Measurements from ENCODE around the gene SUPT7L.
"Not testable (repeated sequence)": the region's sequence is repeated elsewhere in the genome, so short reads cannot be mapped to it uniquely, and the experiment has no call there.

The SUPT7L gene

GRCh38 chr2:27682334-27682771 lies 18.9 kb upstream of the SUPT7L start:
- H3K4me3 ChIP-seq (ENCODE audit: low read length); H3K9ac ChIP-seq (ENCODE audit: low read length); H3K4me1 ChIP-seq (ENCODE audit: control insufficient read depth, insufficient read depth, low read length); H3K27ac ChIP-seq (ENCODE audit: low read depth, low read length); H3K27me3 ChIP-seq (ENCODE audit: control insufficient read depth, insufficient read depth, low read length): not testable (repeated sequence)
- peaks cover 17% of the 10 kb centered on the region for H3K36me3 ChIP-seq (ENCODE audit: control insufficient read depth, insufficient read depth, low read length)

DNA sequence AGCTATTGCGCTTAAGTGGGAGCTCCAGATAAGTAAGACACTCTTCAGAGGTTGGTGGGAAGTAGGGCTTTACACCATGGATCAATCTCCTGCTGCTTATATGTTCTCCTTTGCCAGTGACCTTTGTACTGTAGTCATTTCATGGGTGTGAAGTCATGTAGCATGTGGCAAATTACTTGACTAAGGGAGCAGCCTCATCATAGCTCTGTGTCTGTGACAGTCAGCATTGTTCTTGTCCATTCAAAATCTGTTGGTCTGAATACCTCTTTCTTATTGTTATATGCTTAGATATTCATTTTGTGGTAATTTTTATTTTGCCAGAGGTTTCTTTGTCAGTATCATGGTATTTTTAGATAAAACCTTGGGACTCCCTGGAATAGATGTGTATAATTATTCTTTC lies 18.4 kb upstream of the SUPT7L start:
- no peak overlapping the region for H3K9ac ChIP-seq (ENCODE audit: low read length)
- H3K36me3 ChIP-seq (ENCODE audit: control insufficient read depth, insufficient read depth, low read length) = peaks cover 17% of the 10 kb centered on the region
- no peaks in the 10 kb centered on the region for H3K4me1 ChIP-seq (ENCODE audit: control insufficient read depth, insufficient read depth, low read length)
- no peaks in the 10 kb centered on the region for H3K27me3 ChIP-seq (ENCODE audit: control insufficient read depth, insufficient read depth, low read length)
- no peak overlapping the region for H3K27ac ChIP-seq (ENCODE audit: low read depth, low read length)
- H3K4me3 ChIP-seq (ENCODE audit: low read length) = no peak overlapping the region

DNA sequence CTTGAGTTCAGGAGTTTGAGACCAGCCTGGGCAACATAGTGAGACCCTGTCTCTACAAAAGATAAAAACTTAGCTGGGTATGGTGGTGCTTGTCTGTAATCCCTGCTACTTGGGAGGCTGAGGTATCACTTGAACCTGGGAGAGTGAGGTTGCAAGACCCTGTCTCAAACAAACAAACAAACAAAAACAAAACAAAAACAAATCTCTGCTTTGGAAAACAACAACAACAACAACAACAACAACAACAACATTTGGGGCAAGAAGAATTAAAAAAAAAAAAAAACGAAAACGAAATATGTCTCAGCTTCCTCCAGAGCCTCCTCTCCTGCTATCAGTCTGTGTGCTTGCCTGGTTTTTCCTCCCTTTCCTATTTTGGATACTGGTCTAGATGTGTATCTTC lies 17.2 kb upstream of the SUPT7L start:
- H3K27me3 ChIP-seq (ENCODE audit: control insufficient read depth, insufficient read depth, low read length) = no peaks in the 10 kb centered on the region
- H3K4me1 ChIP-seq (ENCODE audit: control insufficient read depth, insufficient read depth, low read length) = no peaks in the 10 kb centered on the region
- H3K36me3 ChIP-seq (ENCODE audit: control insufficient read depth, insufficient read depth, low read length) = peaks cover 17% of the 10 kb centered on the region
- H3K27ac ChIP-seq (ENCODE audit: low read depth, low read length) = no peak overlapping the region
- H3K4me3 ChIP-seq (ENCODE audit: low read length) = no peak overlapping the region
- H3K9ac ChIP-seq (ENCODE audit: low read length) = no peak overlapping the region

DNA sequence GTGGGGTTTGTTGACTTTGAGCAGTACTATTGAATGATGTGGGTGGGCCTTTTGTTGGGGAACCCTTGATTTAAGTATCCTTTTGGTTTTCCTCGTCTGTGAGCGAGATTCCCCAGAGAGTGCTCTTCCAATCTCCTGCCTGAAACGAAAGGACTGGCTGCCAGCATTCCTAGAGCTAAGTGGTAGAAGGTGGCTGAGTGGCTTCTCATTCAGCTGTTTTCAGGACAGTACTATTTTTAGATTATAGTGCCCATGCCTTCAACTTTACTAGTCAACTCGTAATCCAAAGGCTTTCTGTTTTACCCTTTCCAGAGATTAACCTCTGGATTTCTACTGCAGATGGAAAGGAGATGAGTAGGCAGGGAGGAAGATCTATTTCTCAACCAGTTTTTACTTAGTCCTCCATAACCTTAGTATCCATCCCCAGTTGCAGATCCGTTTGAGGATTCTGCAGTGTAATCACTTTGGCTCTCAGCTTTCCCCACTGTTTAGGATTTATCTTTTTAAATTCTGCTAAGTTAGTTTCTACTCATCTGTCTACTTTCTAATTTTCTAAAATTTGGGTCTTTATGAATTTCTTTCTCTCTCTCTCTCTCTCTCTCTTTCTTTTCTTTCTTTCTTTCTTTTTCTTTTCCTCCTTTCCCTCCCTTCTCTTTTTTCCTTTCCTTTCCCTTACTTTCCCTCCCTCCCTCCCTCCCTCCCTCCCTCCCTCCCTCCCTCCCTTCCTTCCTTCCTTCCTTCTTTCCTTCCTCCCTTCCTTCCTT lies 9.5 kb upstream of the SUPT7L start:
- Histone ChIP-seq H3K27me3 (ENCODE audit: control insufficient read depth, insufficient read depth, low read length) (no peaks in the 10 kb centered on the region), H3K9ac (ENCODE audit: low read length) (no peak overlapping the region), H3K4me3 (ENCODE audit: low read length) (no peak overlapping the region), H3K4me1 (ENCODE audit: control insufficient read depth, insufficient read depth, low read length) (no peaks in the 10 kb centered on the region), H3K36me3 (ENCODE audit: control insufficient read depth, insufficient read depth, low read length) (peaks cover 4% of the 10 kb centered on the region), H3K27ac (ENCODE audit: low read depth, low read length) (no peak overlapping the region)

GRCh38 chr2:27671235-27671634 lies 7.8 kb upstream of the SUPT7L start:
- Histone ChIP-seq H3K36me3 (ENCODE audit: control insufficient read depth, insufficient read depth, low read length) (peaks cover 4% of the 10 kb centered on the region), H3K27ac (ENCODE audit: low read depth, low read length) (no peak overlapping the region), H3K4me3 (ENCODE audit: low read length) (no peak overlapping the region), H3K4me1 (ENCODE audit: control insufficient read depth, insufficient read depth, low read length) (no peaks in the 10 kb centered on the region), H3K27me3 (ENCODE audit: control insufficient read depth, insufficient read depth, low read length) (no peaks in the 10 kb centered on the region), H3K9ac (ENCODE audit: low read length) (no peak overlapping the region)

GRCh38 chr2:27667446-27667845 lies 4.0 kb upstream of the SUPT7L start:
- no peak overlapping the region for H3K4me3 ChIP-seq (ENCODE audit: low read length)
- H3K27me3 ChIP-seq (ENCODE audit: control insufficient read depth, insufficient read depth, low read length) = no peaks in the 10 kb centered on the region
- H3K9ac ChIP-seq (ENCODE audit: low read length) = no peak overlapping the region
- no peaks in the 10 kb centered on the region for H3K36me3 ChIP-seq (ENCODE audit: control insufficient read depth, insufficient read depth, low read length)
- no peak overlapping the region for H3K27ac ChIP-seq (ENCODE audit: low read depth, low read length)
- peaks cover 10% of the 10 kb centered on the region for H3K4me1 ChIP-seq (ENCODE audit: control insufficient read depth, insufficient read depth, low read length)

DNA sequence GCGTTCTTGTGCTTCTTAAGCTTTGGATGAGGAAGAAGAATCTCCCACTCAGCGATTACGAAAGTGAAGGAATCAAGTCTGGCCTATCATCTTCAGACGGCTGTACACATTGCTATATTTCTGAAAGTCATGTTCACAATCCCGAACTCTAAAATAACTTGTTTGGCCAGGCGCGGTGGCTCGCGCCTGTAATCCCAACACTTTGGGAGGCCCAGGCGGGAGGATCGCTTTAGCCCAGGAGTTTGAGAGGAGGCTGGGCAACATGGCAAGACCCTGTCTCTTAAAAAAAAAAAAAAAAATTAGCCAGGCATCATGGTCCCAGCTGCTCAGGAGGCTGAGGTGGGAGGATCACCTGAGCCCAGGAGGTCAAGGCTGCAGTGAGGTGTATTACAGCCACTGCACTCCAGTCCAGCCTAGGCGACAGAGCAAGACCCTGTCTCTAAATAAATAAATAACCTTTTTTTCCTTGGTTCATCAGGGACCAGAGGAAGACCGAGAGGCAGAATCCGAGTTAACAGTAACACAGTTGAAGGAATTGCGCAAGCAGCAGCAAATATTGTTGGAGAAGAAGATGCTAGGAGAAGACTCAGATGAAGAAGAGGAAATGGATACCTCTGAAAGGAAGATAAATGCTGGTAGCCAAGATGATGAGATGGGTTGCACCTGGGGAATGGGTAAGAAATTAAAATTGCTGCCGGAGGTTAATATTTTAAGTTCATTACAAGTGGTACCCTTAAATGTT lies 1.4 kb upstream of the SUPT7L start:
- Histone ChIP-seq H3K36me3 (ENCODE audit: control insufficient read depth, insufficient read depth, low read length) (peaks cover 11% of the 10 kb centered on the region), H3K9ac (ENCODE audit: low read length) (peak overlapping the region; percentile 72), H3K27ac (ENCODE audit: low read depth, low read length) (no peak overlapping the region), H3K4me1 (ENCODE audit: control insufficient read depth, insufficient read depth, low read length) (peaks cover 13% of the 10 kb centered on the region), H3K4me3 (ENCODE audit: low read length) (peak overlapping the region; percentile 91), H3K27me3 (ENCODE audit: control insufficient read depth, insufficient read depth, low read length) (no peaks in the 10 kb centered on the region)

DNA sequence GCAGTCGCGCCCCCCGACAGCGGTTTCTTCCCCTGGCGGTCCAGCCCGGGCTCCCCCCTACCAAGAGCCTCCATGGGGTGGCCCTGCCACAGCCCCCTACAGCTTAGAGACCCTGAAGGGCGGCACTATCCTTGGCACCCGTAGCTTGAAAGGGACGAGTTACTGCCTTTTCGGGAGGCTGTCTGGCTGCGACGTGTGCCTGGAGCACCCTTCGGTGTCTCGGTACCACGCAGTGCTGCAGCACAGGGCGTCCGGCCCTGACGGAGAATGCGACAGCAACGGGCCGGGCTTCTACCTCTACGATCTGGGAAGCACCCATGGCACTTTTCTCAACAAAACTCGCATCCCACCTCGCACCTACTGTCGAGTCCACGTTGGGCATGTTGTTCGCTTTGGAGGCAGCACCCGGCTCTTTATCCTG lies 750 bp upstream of the SUPT7L start:
- Histone ChIP-seq H3K9ac (ENCODE audit: low read length) (peak overlapping the region; percentile 72), H3K36me3 (ENCODE audit: control insufficient read depth, insufficient read depth, low read length) (peaks cover 13% of the 10 kb centered on the region), H3K4me1 (ENCODE audit: control insufficient read depth, insufficient read depth, low read length) (peaks cover 13% of the 10 kb centered on the region), H3K27me3 (ENCODE audit: control insufficient read depth, insufficient read depth, low read length) (no peaks in the 10 kb centered on the region), H3K27ac (ENCODE audit: low read depth, low read length) (peak overlapping the region; percentile 88), H3K4me3 (ENCODE audit: low read length) (peak overlapping the region; percentile 91)

- H3K36me3 ChIP-seq (ENCODE audit: control insufficient read depth, insufficient read depth, low read length) = peaks cover 20% of the 10 kb centered on the region
- no peak overlapping the region for H3K4me3 ChIP-seq (ENCODE audit: low read length)
- H3K4me1 ChIP-seq (ENCODE audit: control insufficient read depth, insufficient read depth, low read length) = peaks cover 13% of the 10 kb centered on the region
- H3K9ac ChIP-seq (ENCODE audit: low read length) = no peak overlapping the region
- no peak overlapping the region for H3K27ac ChIP-seq (ENCODE audit: low read depth, low read length)
- H3K27me3 ChIP-seq (ENCODE audit: control insufficient read depth, insufficient read depth, low read length) = no peaks in the 10 kb centered on the region
Measured at GRCh38 chr2:27661371-27661770, 2.0 kb downstream of the SUPT7L start.

- H3K27me3 ChIP-seq (ENCODE audit: control insufficient read depth, insufficient read depth, low read length) = no peaks in the 10 kb centered on the region
- H3K9ac ChIP-seq (ENCODE audit: low read length) = no peak overlapping the region
- H3K36me3 ChIP-seq (ENCODE audit: control insufficient read depth, insufficient read depth, low read length) = peaks cover 42% of the 10 kb centered on the region
- H3K4me1 ChIP-seq (ENCODE audit: control insufficient read depth, insufficient read depth, low read length) = no peaks in the 10 kb centered on the region
- H3K4me3 ChIP-seq (ENCODE audit: low read length) = no peak overlapping the region
- H3K27ac ChIP-seq (ENCODE audit: low read depth, low read length) = no peak overlapping the region
Measured at GRCh38 chr2:27655155-27655951, 8.1 kb downstream of the SUPT7L start.

- H3K36me3 ChIP-seq (ENCODE audit: control insufficient read depth, insufficient read depth, low read length) = peaks cover 49% of the 10 kb centered on the region
- H3K27me3 ChIP-seq (ENCODE audit: control insufficient read depth, insufficient read depth, low read length) = no peaks in the 10 kb centered on the region
- no peak overlapping the region for H3K27ac ChIP-seq (ENCODE audit: low read depth, low read length)
- H3K9ac ChIP-seq (ENCODE audit: low read length) = no peak overlapping the region
- no peak overlapping the region for H3K4me3 ChIP-seq (ENCODE audit: low read length)
- H3K4me1 ChIP-seq (ENCODE audit: control insufficient read depth, insufficient read depth, low read length) = no peaks in the 10 kb centered on the region
Measured at GRCh38 chr2:27653397-27653796, 10.0 kb downstream of the SUPT7L start.

DNA sequence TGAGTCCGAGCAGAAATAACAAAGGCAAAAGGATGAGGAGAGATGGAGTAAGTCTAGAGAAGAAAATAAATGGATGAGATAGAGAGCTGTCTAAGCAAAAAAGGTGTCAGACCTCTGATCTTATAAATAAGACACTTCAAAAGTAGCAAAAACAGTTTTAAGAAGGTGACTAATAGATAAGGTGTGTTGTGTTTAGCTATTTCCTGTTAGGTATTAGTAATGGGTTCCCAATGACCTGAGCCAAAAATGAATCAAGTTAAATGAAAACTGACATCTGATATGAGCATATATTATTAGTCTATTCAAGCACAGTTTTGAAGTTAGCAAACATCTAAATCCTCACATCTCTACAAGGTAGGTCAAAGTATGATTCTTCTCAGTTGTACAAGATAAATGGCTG lies 10.6 kb downstream of the SUPT7L start:
- no peak overlapping the region for H3K4me3 ChIP-seq (ENCODE audit: low read length)
- no peaks in the 10 kb centered on the region for H3K27me3 ChIP-seq (ENCODE audit: control insufficient read depth, insufficient read depth, low read length)
- peaks cover 55% of the 10 kb centered on the region for H3K36me3 ChIP-seq (ENCODE audit: control insufficient read depth, insufficient read depth, low read length)
- no peak overlapping the region for H3K9ac ChIP-seq (ENCODE audit: low read length)
- H3K4me1 ChIP-seq (ENCODE audit: control insufficient read depth, insufficient read depth, low read length) = no peaks in the 10 kb centered on the region
- H3K27ac ChIP-seq (ENCODE audit: low read depth, low read length) = no peak overlapping the region

Data from rectal smooth muscle tissue (tissue), 1 donor.